HCT116 (cell line): ENCODE measurements around the gene ACTL7B. TPM values are rescaled to one million over a fixed set of nuclear protein-coding genes. Genes with fewer than 3 reads are reported as not detected.
"Not testable (repeated sequence)": the region's sequence is repeated elsewhere in the genome, so short reads cannot be mapped to it uniquely, and the experiment has no call there.

ENCODE experiments used
- ATAC-seq: fragments of 200-7000 bp; cut with Tn5 transposase; 2 replicates; pipeline ENCODE4 v1.9.1; 2020; ENCODE audit warnings: mild to moderate bottlenecking, moderate library complexity
- BruUV-seq: library from RNA; stranded (reverse); fragments of 400-500 nt; replicated peaks from 2 replicates; lab custom pipeline; 2021; lab: Mats Ljungman, UMichigan
- CTCF ChIA-PET: fragments of 300-600 bp; sonication (Branson Sonifier 250); formaldehyde crosslinking; loops from one replicate; lab custom pipeline; 2021; ENCODE audit warnings: antibody characterized with exemption; lab: Charles Lee
- POLR2A ChIA-PET: fragments of 300-600, 350-600 bp; sonication (Branson Sonifier 250); formaldehyde crosslinking; loops from one replicate; lab custom pipeline; 2021; ENCODE audit warnings: antibody characterized with exemption; lab: Charles Lee
- RAD21 ChIA-PET, 2 experiments: fragments of 300-600 bp; sonication (Branson Sonifier 250); formaldehyde crosslinking; loops; one replicate each; lab custom pipeline; 2023; ENCODE audit warnings: low total read pairs in 2 of 2; ENCODE audit not compliant: uncharacterized antibody in 2 of 2, unreplicated experiment in 2 of 2, low non-redundant PET in 1 of 2; lab: Charles Lee
- DNase-seq: peaks from one replicate; pipeline ENCODE4 v3.0.0-alpha.2; 2010; ENCODE audit warnings: low read depth, low spot score
- H2AFZ ChIP-seq: fragments of 200-600 bp; shearing (Covaris generic), sonication (generic); 2 replicates; pipeline ENCODE4 v1.6.1; 2017; ENCODE audit warnings: low read depth, mixed run types, mixed read lengths, antibody characterized with exemption, low read length; ENCODE audit not compliant: poor library complexity, severe bottlenecking
- H3K27ac ChIP-seq: 2 replicates; pipeline ENCODE4 v1.5.1; 2012; ENCODE audit warnings: low read depth, low read length
- H3K27me3 ChIP-seq: fragments of 200-600 bp; sonication (generic); 2 replicates; pipeline ENCODE4 v1.6.1; 2016; ENCODE audit warnings: mixed run types, low read length, mixed read lengths; ENCODE audit not compliant: insufficient read depth
- H3K36me3 ChIP-seq, 2 experiments: fragments of 200-500 bp in 1 of 2; fragments of 200-600 bp in 1 of 2; sonication (Bioruptor generic) in 1 of 2; sonication (generic) in 1 of 2; 2 replicates each; pipeline versions ENCODE4 v1.5.1 to v1.6.1; 2014 to 2016; ENCODE audit warnings: low read length in 2 of 2, inconsistent platforms in 1 of 2, mixed read lengths in 1 of 2, mixed run types in 1 of 2; ENCODE audit not compliant: insufficient read depth in 2 of 2, control insufficient read depth in 1 of 2
- H3K4me1 ChIP-seq, 2 experiments: fragments of 200-600 bp in 1 of 2; sonication (generic) in 1 of 2; 2 replicates each; pipeline versions ENCODE4 v1.5.1 to v1.6.1; 2012 to 2017; ENCODE audit warnings: low read length in 2 of 2, inconsistent platforms in 1 of 2, mild to moderate bottlenecking in 1 of 2, mixed read lengths in 1 of 2, mixed run types in 1 of 2, moderate library complexity in 1 of 2; ENCODE audit not compliant: insufficient read depth in 2 of 2, control insufficient read depth in 1 of 2
- H3K4me2 ChIP-seq: fragments of 200-600 bp; sonication (generic); 2 replicates; pipeline ENCODE4 v1.6.1; 2017; ENCODE audit warnings: mixed run types, low read length, mixed read lengths
- H3K4me3 ChIP-seq, 2 experiments: fragments of 200-600 bp in 1 of 2; sonication (generic) in 1 of 2; replicated peaks in 1 of 2; 2 replicates each; pipeline ENCODE4 v1.5.1; 2011 to 2016; ENCODE audit warnings: low read length in 2 of 2, control low read depth in 1 of 2, low read depth in 1 of 2, mild to moderate bottlenecking in 1 of 2, mixed read lengths in 1 of 2, mixed run types in 1 of 2
- H3K79me2 ChIP-seq: fragments of 200-600 bp; sonication (generic); 2 replicates; pipeline ENCODE4 v1.6.1; 2017; ENCODE audit warnings: mild to moderate bottlenecking, mixed run types, low read length, moderate library complexity, mixed read lengths; ENCODE audit not compliant: insufficient read depth
- H3K9ac ChIP-seq: fragments of 200-600 bp; sonication (generic); 2 replicates; pipeline ENCODE4 v1.6.1; 2016; ENCODE audit warnings: low read length, mixed read lengths
- H3K9me2 ChIP-seq: fragments of 200-600 bp; sonication (generic), shearing (Covaris generic); 2 replicates; pipeline ENCODE4 v1.6.1; 2017; ENCODE audit warnings: mixed run types, mild to moderate bottlenecking, moderate library complexity; ENCODE audit not compliant: insufficient read depth
- H3K9me3 ChIP-seq, 2 experiments: fragments of 200-500 bp in 1 of 2; fragments of 200-600 bp in 1 of 2; sonication (Bioruptor generic) in 1 of 2; sonication (generic) in 1 of 2; 2 replicates each; pipeline ENCODE4 v1.6.1; 2014 to 2017; ENCODE audit warnings: low read length in 2 of 2, mixed read lengths in 2 of 2, inconsistent platforms in 1 of 2, low read depth in 1 of 2, mild to moderate bottlenecking in 1 of 2, mixed run types in 1 of 2, moderate library complexity in 1 of 2; ENCODE audit not compliant: control insufficient read depth in 1 of 2, insufficient read depth in 1 of 2
- H4K20me1 ChIP-seq: fragments of 200-600 bp; sonication (generic), shearing (Covaris generic); 2 replicates; pipeline ENCODE4 v1.6.1; 2017; ENCODE audit warnings: mixed run types, mild to moderate bottlenecking, moderate library complexity; ENCODE audit not compliant: insufficient read depth
- CBX3 ChIP-seq: IDR thresholded peaks from 2 replicates; pipeline ENCODE4 v1.6.1; 2012; ENCODE audit warnings: low read depth
- ELF1 ChIP-seq: IDR thresholded peaks from 2 replicates; pipeline ENCODE4 v1.6.1; 2012; ENCODE audit warnings: low read depth, borderline replicate concordance
- FOSL1 ChIP-seq: IDR thresholded peaks from 2 replicates; pipeline ENCODE4 v1.6.1; 2012; ENCODE audit warnings: low read depth
- JUND ChIP-seq: IDR thresholded peaks from 2 replicates; pipeline ENCODE4 v1.6.1; 2012
- POLR2A ChIP-seq: IDR thresholded peaks from 2 replicates; pipeline ENCODE4 v1.7.0; 2011; ENCODE audit warnings: borderline replicate concordance; ENCODE audit not compliant: insufficient read depth, insufficient read length; ENCODE audit errors: extremely low read depth
- POLR2AphosphoS5 ChIP-seq: IDR thresholded peaks from 2 replicates; pipeline ENCODE4 v1.6.1; 2011; ENCODE audit warnings: mild to moderate bottlenecking, low read depth, low read length, moderate library complexity
- SIN3A ChIP-seq: IDR thresholded peaks from 2 replicates; pipeline ENCODE4 v1.6.1; 2012; ENCODE audit warnings: low read depth
- SP1 ChIP-seq: IDR thresholded peaks from 2 replicates; pipeline ENCODE4 v1.6.1; 2012; ENCODE audit warnings: low read depth
- TCF7L2 ChIP-seq: IDR thresholded peaks from 2 replicates; pipeline ENCODE4 v1.7.0; 2011; ENCODE audit warnings: borderline replicate concordance, inconsistent platforms; ENCODE audit not compliant: insufficient read depth, insufficient read length; ENCODE audit errors: extremely low read depth
- ZFX ChIP-seq: fragments of 450-650 bp; IDR thresholded peaks from 2 replicates; pipeline ENCODE4 v1.6.1; 2017
- ZNF274 ChIP-seq: fragments of 200-500 bp; sonication (Bioruptor generic); IDR thresholded peaks from 2 replicates; pipeline ENCODE4 v1.6.1; 2014; ENCODE audit warnings: mild to moderate bottlenecking, low read depth, low read length, inconsistent platforms
- intact Hi-C: fragments of 100-400 bp; cut with micrococcal nuclease; formaldehyde crosslinking; loops from 2 replicates; pipeline ENCODE4 v1.10.0; 2022
- total RNA-seq: library from RNA; stranded (reverse); gene quantifications from one replicate; pipeline ENCODE4 v1.2.1, GENCODE V29; 2021; ENCODE audit not compliant: unreplicated experiment
- TF ChIP-seq, protein P1 (sequence below): IDR thresholded peaks from 2 replicates; pipeline ENCODE4 v1.6.1; 2012
- TF ChIP-seq, protein P2 (sequence below): IDR thresholded peaks from 2 replicates; pipeline ENCODE4 v1.6.1; 2011; ENCODE audit warnings: mild to moderate bottlenecking, low read length, moderate library complexity; ENCODE audit not compliant: insufficient replicate concordance; ENCODE audit errors: extremely low read depth

Gene ACTL7B
- total RNA-seq, 1 experiment from 2014 or later = not detected

DNA sequence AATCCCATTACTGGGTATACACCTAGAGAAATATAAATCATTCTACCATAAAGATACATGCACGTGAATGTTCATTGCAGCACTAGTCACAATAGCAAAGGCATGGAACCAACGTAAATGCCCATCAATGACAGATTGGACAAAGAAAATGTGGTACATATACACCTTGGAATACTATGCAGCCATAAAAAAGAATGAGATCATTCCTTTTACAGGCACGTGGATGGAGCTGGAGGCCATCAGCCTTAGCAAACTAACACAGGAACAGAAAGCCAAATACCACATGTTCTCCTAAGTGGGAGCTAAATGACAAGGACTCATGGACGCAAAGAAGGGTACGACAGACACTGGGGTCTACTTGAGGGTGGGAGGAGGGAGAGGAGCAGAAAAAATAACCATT, 16.2 kb downstream of the ACTL7B start:
- H3K4me3 ChIP-seq, H3K9ac ChIP-seq, BruUV-seq, H3K79me2 ChIP-seq, H2AFZ ChIP-seq, H3K9me2 ChIP-seq, H3K36me3 ChIP-seq, H3K27me3 ChIP-seq, H4K20me1 ChIP-seq, H3K4me2 ChIP-seq, DNase-seq, H3K9me3 ChIP-seq, CTCF ChIA-PET, intact Hi-C loops, POLR2A ChIA-PET, H3K27ac ChIP-seq, ATAC-seq: not testable (repeated sequence)
- peaks cover 0 to 15% of the 10 kb centered on the region in 2 experiments; a peak in 1 of 4 replicates for H3K4me1 ChIP-seq
- RAD21 ChIA-PET = interaction anchor here in 1 of 2 experiments (0.7 kb wide), 1 partner anchor 50 kb away, joined by 6 read pairs; no protein-coding TSS in a partner anchor

DNA sequence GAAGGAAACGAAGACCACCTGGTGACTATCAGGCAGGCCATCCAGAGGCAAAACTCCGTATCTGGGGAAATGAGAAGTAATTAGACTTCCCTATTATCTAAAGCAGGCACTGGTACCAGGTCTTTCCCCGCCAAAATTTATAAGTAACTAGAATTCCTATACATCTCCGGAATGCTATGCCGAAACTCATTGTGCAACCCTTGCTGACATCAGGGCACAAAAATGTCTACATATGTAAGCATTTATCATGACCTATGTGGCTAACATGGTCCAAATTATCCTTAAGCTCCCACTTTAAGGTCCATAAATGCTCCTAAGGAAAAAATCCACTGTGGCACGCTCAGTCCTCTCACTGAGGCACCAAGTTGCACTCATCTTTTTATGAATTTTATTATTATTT, 17.8 kb downstream of the ACTL7B start:
- ATAC-seq (no peak), DNase-seq (no peak)
- intact Hi-C loops = no loop called here
- POLR2A ChIA-PET = no interaction called here
- no peak overlapping the region for H3K27ac ChIP-seq
- no peak overlapping the region for H2AFZ ChIP-seq
- H3K9ac ChIP-seq = no peak overlapping the region
- H3K4me1 ChIP-seq = peaks cover 0 to 15% of the 10 kb centered on the region in 2 experiments; a peak in 1 of 4 replicates
- CTCF ChIA-PET = interaction anchor here (1.6 kb wide), 1 partner anchor 1416 kb away, joined by 4 read pairs; no protein-coding TSS in a partner anchor
- H3K79me2 ChIP-seq = no peaks in the 10 kb centered on the region
- no peaks in the 10 kb centered on the region for H3K9me2 ChIP-seq
- BruUV-seq = no TSS peak
- TF ChIP-seq, protein P1, sequence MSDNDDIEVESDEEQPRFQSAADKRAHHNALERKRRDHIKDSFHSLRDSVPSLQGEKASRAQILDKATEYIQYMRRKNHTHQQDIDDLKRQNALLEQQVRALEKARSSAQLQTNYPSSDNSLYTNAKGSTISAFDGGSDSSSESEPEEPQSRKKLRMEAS = no peak
- TF ChIP-seq POLR2A (no peak), ZFX (no peak), CBX3 (no peak), SIN3A (no peak), TCF7L2 (no peak), POLR2AphosphoS5 (no peak), JUND (no peak), ELF1 (no peak), SP1 (no peak), FOSL1 (no peak), ZNF274 (no peak)
- TF ChIP-seq, protein P2, sequence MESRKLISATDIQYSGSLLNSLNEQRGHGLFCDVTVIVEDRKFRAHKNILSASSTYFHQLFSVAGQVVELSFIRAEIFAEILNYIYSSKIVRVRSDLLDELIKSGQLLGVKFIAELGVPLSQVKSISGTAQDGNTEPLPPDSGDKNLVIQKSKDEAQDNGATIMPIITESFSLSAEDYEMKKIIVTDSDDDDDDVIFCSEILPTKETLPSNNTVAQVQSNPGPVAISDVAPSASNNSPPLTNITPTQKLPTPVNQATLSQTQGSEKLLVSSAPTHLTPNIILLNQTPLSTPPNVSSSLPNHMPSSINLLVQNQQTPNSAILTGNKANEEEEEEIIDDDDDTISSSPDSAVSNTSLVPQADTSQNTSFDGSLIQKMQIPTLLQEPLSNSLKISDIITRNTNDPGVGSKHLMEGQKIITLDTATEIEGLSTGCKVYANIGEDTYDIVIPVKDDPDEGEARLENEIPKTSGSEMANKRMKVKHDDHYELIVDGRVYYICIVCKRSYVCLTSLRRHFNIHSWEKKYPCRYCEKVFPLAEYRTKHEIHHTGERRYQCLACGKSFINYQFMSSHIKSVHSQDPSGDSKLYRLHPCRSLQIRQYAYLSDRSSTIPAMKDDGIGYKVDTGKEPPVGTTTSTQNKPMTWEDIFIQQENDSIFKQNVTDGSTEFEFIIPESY = no peak
- no peak overlapping the region for H3K4me2 ChIP-seq
- RAD21 ChIA-PET = no interaction called here
- no peaks in the 10 kb centered on the region for H4K20me1 ChIP-seq
- H3K36me3 ChIP-seq = no peaks in the 10 kb centered on the region
- no peaks in the 10 kb centered on the region for H3K9me3 ChIP-seq
- no peak overlapping the region for H3K4me3 ChIP-seq
- H3K27me3 ChIP-seq = no peaks in the 10 kb centered on the region
